Smooth muscle cell (in vitro differentiated cells): ENCODE data around the gene LAMA2. TPM values are rescaled to one million over a fixed set of nuclear protein-coding genes. Genes with fewer than 3 reads are reported as not detected.

ENCODE experiments used
- DNase-seq: peaks from one replicate; lab custom pipeline; 2025; ENCODE audit not compliant: unreplicated experiment; lab: John Stamatoyannopoulos, UW
- H2AFZ ChIP-seq: fragments of 200-600 bp; sonication (generic); 2 replicates; pipeline ENCODE4 v1.6.0; 2016; ENCODE audit warnings: antibody characterized with exemption, low read depth, mild to moderate bottlenecking
- H3F3A ChIP-seq: fragments of 200-600 bp; sonication (generic); 2 replicates; pipeline ENCODE4 v1.6.0; 2017; ENCODE audit warnings: antibody characterized with exemption, low read depth
- H3K27ac ChIP-seq: fragments of 200-600 bp; sonication (generic); 2 replicates; pipeline ENCODE4 v1.5.1; 2016; ENCODE audit warnings: low read depth, mild to moderate bottlenecking
- H3K27me3 ChIP-seq: fragments of 200-600 bp; sonication (generic); 2 replicates; pipeline ENCODE4 v1.6.1; 2016; ENCODE audit warnings: low read depth, mild to moderate bottlenecking
- H3K36me3 ChIP-seq: fragments of 200-600 bp; sonication (generic); 2 replicates; pipeline ENCODE4 v1.5.1; 2016; ENCODE audit warnings: low read depth
- H3K4me1 ChIP-seq: fragments of 200-600 bp; sonication (generic); 2 replicates; pipeline ENCODE4 v1.5.1; 2016; ENCODE audit warnings: low read depth
- H3K4me2 ChIP-seq: fragments of 200-600 bp; sonication (generic); 2 replicates; pipeline ENCODE4 v1.6.0; 2016; ENCODE audit warnings: mild to moderate bottlenecking
- H3K4me3 ChIP-seq: fragments of 200-600 bp; sonication (generic); 2 replicates; pipeline ENCODE4 v1.5.1; 2016; ENCODE audit warnings: mild to moderate bottlenecking
- H3K79me2 ChIP-seq: fragments of 200-600 bp; sonication (generic); 2 replicates; pipeline ENCODE4 v1.6.0; 2016; ENCODE audit warnings: low read depth, mild to moderate bottlenecking
- H3K9ac ChIP-seq: fragments of 200-600 bp; sonication (generic); 2 replicates; pipeline ENCODE4 v1.6.0; 2016; ENCODE audit warnings: low read depth
- H3K9me3 ChIP-seq: fragments of 200-600 bp; sonication (generic); replicated peaks from 2 replicates; pipeline ENCODE4 v1.5.1; 2016; ENCODE audit warnings: low read depth
- H4K20me1 ChIP-seq: fragments of 200-600 bp; sonication (generic); 2 replicates; pipeline ENCODE4 v1.6.0; 2016; ENCODE audit warnings: low read depth
- CTCF ChIP-seq: fragments of 200-600 bp; sonication (generic); IDR thresholded peaks from 2 replicates; pipeline ENCODE4 v1.5.1; 2017; ENCODE audit warnings: borderline replicate concordance, mild to moderate bottlenecking, antibody characterized with exemption; ENCODE audit not compliant: insufficient read depth, poor library complexity, severe bottlenecking
- WGBS: methylation state at CpG from one replicate; pipeline ENCODE4 v1.1.7; 2016; ENCODE audit warnings: low lambda C conversion rate; 5-methylcytosine and 5-hydroxymethylcytosine counted together
- polyA plus RNA-seq: library from polyadenylated mRNA; unstranded; fragments of >200 nt; fragmentation: Nextera tagmentation; extraction: Ambion mirVana; gene quantifications from 2 replicates; pipeline ENCODE4 v1.2.1, GENCODE V29; 2016
- total RNA-seq: library from RNA; depleted of rRNA; stranded (reverse); fragments of >200 nt; gene quantifications from 2 replicates; pipeline ENCODE4 v1.2.3, GENCODE V29; 2014

Gene LAMA2
- total and polyA plus RNA-seq, 2 experiments from 2014 or later, result 21.7 to 92.9 TPM

- no peaks in the 10 kb centered on the region for H3K4me1 ChIP-seq
- H3K4me3 ChIP-seq, result no peak overlapping the region
- H3K79me2 ChIP-seq, result no peaks in the 10 kb centered on the region
- no peak for TF ChIP-seq CTCF
- H3K4me2 ChIP-seq, result no peak overlapping the region
- no peak for DNase-seq
- H3K27me3 ChIP-seq, result no peaks in the 10 kb centered on the region
- no peaks in the 10 kb centered on the region for H4K20me1 ChIP-seq
- no peaks in the 10 kb centered on the region for H3K36me3 ChIP-seq
- no peak overlapping the region for H3K27ac ChIP-seq
- no peak overlapping the region for H2AFZ ChIP-seq
- WGBS, result 76% methylated on average over 2 of the region's 2 CpGs
- no peaks in the 10 kb centered on the region for H3K9me3 ChIP-seq
- no peaks in the 10 kb centered on the region for H3F3A ChIP-seq
- H3K9ac ChIP-seq, result no peak overlapping the region
Observed at GRCh38 chr6:129242546-129242945, 359.6 kb downstream of the LAMA2 start.

GRCh38 chr6:129243377-129243776 lies 360.4 kb downstream of the LAMA2 start:
- H3K9me3 ChIP-seq, result no peaks in the 10 kb centered on the region
- H3K4me1 ChIP-seq, result no peaks in the 10 kb centered on the region
- no peaks in the 10 kb centered on the region for H3F3A ChIP-seq
- no peak overlapping the region for H3K4me2 ChIP-seq
- no peak overlapping the region for H3K27ac ChIP-seq
- H3K79me2 ChIP-seq, result no peaks in the 10 kb centered on the region
- DNase-seq, result no peak
- 44% methylated on average over 2 of the region's 2 CpGs for WGBS
- no peak overlapping the region for H3K4me3 ChIP-seq
- H3K36me3 ChIP-seq, result no peaks in the 10 kb centered on the region
- no peak overlapping the region for H3K9ac ChIP-seq
- H4K20me1 ChIP-seq, result no peaks in the 10 kb centered on the region
- H2AFZ ChIP-seq, result no peak overlapping the region
- no peaks in the 10 kb centered on the region for H3K27me3 ChIP-seq
- no peak for TF ChIP-seq CTCF

GRCh38 chr6:129248946-129249345 lies 366.0 kb downstream of the LAMA2 start:
- TF ChIP-seq CTCF, result no peak
- H3K4me2 ChIP-seq, result no peak overlapping the region
- H3K4me3 ChIP-seq, result no peak overlapping the region
- peaks cover 4% of the 10 kb centered on the region for H3K36me3 ChIP-seq
- H2AFZ ChIP-seq, result no peak overlapping the region
- H3K27ac ChIP-seq, result no peak overlapping the region
- no peaks in the 10 kb centered on the region for H4K20me1 ChIP-seq
- no peaks in the 10 kb centered on the region for H3K79me2 ChIP-seq
- no peaks in the 10 kb centered on the region for H3K4me1 ChIP-seq
- H3K9me3 ChIP-seq, result no peaks in the 10 kb centered on the region
- no peaks in the 10 kb centered on the region for H3F3A ChIP-seq
- DNase-seq, result no peak
- no peak overlapping the region for H3K9ac ChIP-seq
- WGBS, result 68% methylated on average over 4 of the region's 4 CpGs
- H3K27me3 ChIP-seq, result no peaks in the 10 kb centered on the region

- peaks cover 4% of the 10 kb centered on the region for H3K36me3 ChIP-seq
- no peak for DNase-seq
- no peak overlapping the region for H2AFZ ChIP-seq
- no peaks in the 10 kb centered on the region for H3K4me1 ChIP-seq
- H4K20me1 ChIP-seq, result no peaks in the 10 kb centered on the region
- no peaks in the 10 kb centered on the region for H3F3A ChIP-seq
- no peak overlapping the region for H3K27ac ChIP-seq
- TF ChIP-seq CTCF, result peak; percentile 91
- H3K4me2 ChIP-seq, result no peak overlapping the region
- no peaks in the 10 kb centered on the region for H3K27me3 ChIP-seq
- WGBS, result 69% methylated on average over 13 of the region's 13 CpGs
- no peaks in the 10 kb centered on the region for H3K79me2 ChIP-seq
- no peak overlapping the region for H3K4me3 ChIP-seq
- no peaks in the 10 kb centered on the region for H3K9me3 ChIP-seq
- no peak overlapping the region for H3K9ac ChIP-seq
Observed at GRCh38 chr6:129251669-129252376, 368.9 kb downstream of the LAMA2 start.
